Measurements from ENCODE around the gene SPATS2L.

- TF ChIP-seq CTCF (IDR thresholded peaks at IDR 0.05), result no peak
- no peak for TF ChIP-seq EP300 (IDR thresholded peaks at IDR 0.05)
Measured at GRCh38 chr2:200439981-200440380, 133.5 kb downstream of the SPATS2L start.

Data from esophagus muscularis mucosa (tissue), 3 donors.